Hematopoietic multipotent progenitor cell treated with erythropoietin and hydrocortisone succinate and interleukin-3 and kit ligand, for 8 days (in vitro differentiated cells): ENCODE measurements around the gene OR2H1.
A peak's percentile ranks its signal among the peaks of the same experiment; 100 is the strongest.
"Not testable (repeated sequence)": the region's sequence is repeated elsewhere in the genome, so short reads cannot be mapped to it uniquely, and the experiment has no call there.

Experiments
- DNase-seq: peaks from one replicate; pipeline ENCODE4 v3.0.0-alpha.2; 2015

The OR2H1 gene

GRCh38 chr6:29456971-29457370 lies at the start of gene OR2H1, which contains the start of gene OR11A1:
Gene OR2H1, plus strand, starts transcription at chr6:29457155. Its CDS starts 4,615 bp downstream, at chr6:29461770.
Gene OR11A1, minus strand, starts transcription at chr6:29457071. Its CDS starts 29,430 bp downstream, at chr6:29427641.
- no peak for DNase-seq

- no peak for DNase-seq
Measured at GRCh38 chr6:29414588-29414987, 42.4 kb upstream of the OR2H1 start, which contains the start of gene OR12D1. Gene OR12D1, plus strand, starts transcription at chr6:29414928.

DNA sequence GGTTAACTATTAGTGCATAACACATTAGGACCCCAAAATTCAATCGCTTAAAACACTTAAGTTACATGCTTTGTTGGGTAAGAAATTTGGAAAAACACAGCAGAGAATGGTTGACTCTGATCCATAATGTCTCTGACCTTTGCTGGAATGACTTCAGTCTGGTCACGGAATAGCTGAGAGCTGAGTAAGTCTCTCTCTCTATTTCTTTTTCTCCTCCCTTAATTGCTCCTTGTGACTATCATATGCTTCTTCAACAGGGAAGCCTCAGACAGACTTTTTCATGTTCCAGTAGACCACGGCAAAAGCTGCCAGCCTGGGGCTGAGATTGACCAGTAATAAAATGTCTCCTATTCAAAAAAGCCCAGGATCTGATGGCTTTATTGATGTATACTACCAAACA lies 37.4 kb upstream of the OR2H1 start:
- DNase-seq: no peak

GRCh38 chr6:29424168-29424567 lies 32.8 kb upstream of the OR2H1 start:
- DNase-seq: no peak

GRCh38 chr6:29424575-29424974 lies 32.4 kb upstream of the OR2H1 start:
- DNase-seq: no peak

DNA sequence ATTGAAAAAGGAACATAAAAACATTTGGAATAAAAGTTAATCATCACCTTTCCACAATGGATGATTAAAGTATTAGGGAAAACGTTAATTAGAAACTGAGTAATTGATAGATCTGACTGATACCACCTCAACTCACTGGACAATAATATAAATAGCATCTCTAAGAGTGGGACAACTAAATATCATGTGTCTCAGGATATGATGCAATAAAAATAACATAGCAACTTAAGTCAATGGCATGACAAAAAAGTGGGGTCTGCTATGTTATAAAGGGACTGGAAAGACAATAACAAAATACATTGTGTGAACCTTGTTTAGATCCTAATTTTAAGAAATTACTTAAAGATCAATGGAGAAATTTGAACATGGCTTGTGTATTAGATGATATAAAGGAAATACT lies 31.9 kb upstream of the OR2H1 start:
- DNase-seq: no peak

- no peak for DNase-seq
Measured at GRCh38 chr6:29426654-29427053, 30.3 kb upstream of the OR2H1 start.

GRCh38 chr6:29436730-29437129 lies 20.2 kb upstream of the OR2H1 start:
- not testable (repeated sequence) for DNase-seq

DNA sequence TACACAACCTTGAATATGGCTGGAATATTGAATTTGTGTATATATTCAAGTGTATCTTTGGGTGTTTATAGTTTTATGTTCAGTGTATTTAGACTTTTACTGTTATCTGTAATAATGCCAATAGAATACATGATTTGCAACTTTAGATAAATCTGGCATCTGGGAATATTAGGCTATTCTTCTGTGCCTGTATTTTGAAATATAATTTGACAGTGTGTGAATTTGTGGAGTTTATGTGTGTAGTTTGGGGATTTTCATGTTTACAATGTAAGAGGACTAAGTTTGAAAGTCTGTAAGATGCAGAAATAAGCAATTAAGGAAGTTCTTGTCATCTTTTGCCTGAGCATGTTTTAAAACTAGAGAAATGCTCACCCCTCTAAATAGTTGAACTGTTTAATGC lies 17.9 kb upstream of the OR2H1 start, which contains the start of gene OR10C1:
Gene OR10C1, plus strand, starts transcription at position 301 of the 400 bp plus-strand sequence. CDS start 710 bp downstream, outside the sequence.
- no peak for DNase-seq

DNA sequence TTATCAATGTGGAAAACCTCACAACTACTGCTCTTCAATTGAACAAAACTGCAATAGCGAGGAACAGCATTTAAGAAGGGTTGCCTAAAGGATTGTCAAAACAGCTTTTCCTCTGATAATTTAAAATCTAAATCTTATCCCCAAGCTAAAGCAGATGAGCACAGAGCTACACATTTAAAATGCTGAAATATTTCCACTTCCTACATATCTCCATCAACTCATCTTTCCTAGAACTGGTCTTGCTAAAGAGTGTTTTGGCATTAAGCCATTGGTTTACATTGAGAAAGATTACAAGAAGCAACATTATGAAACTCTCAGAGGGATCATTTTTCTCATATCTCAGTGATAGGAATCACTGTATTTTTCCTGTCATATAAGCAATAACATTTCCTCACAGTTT lies 14.2 kb upstream of the OR2H1 start:
- DNase-seq: peak; percentile 50

GRCh38 chr6:29444031-29444430 lies 12.9 kb upstream of the OR2H1 start:
- not testable (repeated sequence) for DNase-seq

DNA sequence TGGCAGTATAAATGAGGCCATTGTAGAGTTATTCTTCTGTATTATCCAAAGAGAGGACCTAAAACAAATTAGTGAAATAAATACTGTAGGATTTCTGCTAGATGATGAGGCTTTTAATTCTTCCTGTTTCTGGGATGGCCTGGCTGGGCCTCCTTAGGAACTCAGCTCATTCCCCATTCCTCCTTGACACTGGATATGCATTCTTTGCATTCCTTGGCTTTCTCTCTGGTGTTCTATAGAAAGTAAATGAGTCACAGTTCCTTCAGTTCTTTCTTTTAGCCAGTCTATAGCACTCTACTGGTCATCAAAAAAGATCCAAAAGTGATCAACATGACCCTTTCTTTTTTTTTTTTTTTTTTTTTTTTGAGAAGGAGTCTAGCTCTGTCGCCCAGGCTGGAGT lies 9.3 kb upstream of the OR2H1 start:
- no peak for DNase-seq

- DNase-seq: peak; percentile 11
Measured at GRCh38 chr6:29451471-29452193, 5.3 kb upstream of the OR2H1 start.

GRCh38 chr6:29461021-29461814 lies 4.3 kb downstream of the OR2H1 start:
- no peak for DNase-seq

- DNase-seq: no peak
Measured at GRCh38 chr6:29462022-29462421, 5.1 kb downstream of the OR2H1 start.

DNA sequence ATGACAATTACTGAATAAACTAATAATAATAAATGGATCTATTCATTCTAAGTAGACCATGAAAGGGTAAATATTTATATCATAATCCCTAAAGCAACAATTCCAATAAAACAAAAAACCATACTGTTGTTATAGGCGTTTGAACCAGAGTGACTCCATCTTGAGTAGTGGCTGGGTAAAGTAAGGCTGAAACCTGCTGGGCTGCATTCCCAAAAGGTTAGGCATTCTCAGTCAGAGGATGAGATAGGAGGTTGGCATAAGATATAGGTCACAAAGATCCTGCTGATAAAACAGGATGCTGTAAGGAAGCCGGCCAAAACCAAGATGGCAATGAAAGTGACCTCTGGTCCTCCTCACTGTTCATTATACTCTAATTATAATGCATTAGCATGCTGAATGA lies 8.3 kb downstream of the OR2H1 start:
- no peak for DNase-seq

GRCh38 chr6:29465801-29466200 lies 8.8 kb downstream of the OR2H1 start:
- no peak for DNase-seq

DNA sequence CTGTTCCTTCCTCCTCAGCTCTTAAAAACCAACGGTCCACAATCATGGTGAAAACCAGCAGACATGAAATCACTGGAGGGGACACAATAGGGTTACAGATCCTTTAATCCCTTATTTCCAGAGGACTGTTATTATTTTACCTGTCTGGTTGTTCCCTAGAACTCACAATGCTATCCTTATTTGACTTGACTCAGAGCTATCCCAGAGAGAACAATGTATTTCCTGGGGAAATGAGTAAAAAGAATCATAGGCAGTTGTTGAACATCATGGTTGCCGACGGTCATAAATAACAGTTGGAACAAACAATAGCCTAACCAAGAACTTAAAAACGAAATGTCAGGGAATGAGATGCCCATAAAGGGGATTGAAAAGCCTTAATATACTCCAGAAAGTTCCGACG lies 9.3 kb downstream of the OR2H1 start:
- no peak for DNase-seq

GRCh38 chr6:29474996-29475395 lies 18.0 kb downstream of the OR2H1 start:
- DNase-seq: no peak

DNA sequence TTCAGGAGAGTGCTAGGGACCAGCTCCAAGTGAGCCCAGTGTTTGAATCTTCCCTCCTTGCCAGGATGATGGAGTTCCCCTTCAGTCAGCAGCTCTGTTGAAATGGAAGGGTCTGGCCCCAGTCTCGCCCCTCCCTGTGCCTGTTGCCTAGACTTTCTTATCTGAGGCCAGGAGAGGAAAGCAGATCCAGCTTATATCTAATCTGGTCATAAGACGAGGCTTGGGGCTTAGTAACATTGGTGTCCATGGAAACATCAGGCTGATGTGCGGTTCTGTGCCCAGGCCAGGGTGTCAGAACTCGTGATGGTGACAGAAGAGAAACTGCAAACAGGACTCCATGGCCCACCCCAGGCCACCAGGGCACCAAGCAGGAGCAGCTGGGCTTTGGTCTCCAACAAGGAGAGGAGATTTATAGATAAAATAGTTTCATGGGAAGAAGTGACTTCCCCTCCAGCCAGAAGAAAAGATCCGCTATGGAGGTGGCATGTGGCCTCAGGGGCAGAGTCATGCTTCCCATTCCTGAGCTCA lies 21.0 kb downstream of the OR2H1 start:
- DNase-seq: peak; percentile 27

- no peak for DNase-seq
Measured at GRCh38 chr6:29478740-29479139, 21.8 kb downstream of the OR2H1 start.

- DNase-seq: no peak
Measured at GRCh38 chr6:29479560-29479959, 22.6 kb downstream of the OR2H1 start.

DNA sequence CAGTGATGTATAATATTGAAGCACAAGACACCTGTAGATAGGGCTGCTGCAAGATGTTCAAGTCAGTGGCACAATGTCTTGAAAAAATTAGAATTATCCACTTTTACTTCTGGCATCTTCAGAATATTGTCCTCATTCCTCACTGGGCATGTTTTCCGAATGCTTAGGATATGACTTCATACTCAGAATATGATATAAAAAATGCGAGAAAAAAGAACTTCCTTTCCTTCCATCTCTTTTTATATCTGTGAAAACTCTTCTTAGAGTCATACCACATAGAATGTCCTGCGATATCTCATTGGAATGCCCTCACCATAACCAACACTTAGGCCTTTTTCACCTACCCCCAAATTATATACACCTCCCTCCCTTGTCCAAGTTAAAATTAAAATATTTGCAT lies 26.2 kb downstream of the OR2H1 start:
- DNase-seq: no peak

DNA sequence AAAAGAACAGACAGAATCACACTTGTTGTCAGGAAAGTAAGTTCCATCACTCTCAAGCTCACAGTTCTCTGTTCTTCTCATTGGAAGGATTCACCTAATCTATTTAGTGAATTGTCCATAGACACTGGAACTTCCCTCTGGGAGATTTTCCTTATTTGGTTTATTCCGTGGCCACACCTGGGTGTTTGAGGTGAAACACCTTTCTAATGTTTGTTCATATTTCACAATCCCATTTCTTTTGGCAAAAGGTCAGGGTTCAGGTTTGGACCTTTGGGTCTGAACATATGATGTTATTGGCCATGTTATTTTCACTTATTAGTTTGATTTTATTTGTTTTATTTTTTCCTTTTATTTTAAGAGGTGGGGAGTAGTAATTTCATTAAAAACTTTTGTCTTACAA lies 26.8 kb downstream of the OR2H1 start:
- no peak for DNase-seq
